HCT116 (cell line): ENCODE measurements around the gene NEDD4L.

Source experiments
- ATF3 ChIP-seq: IDR thresholded peaks from 2 replicates; pipeline ENCODE4 v1.6.1; 2012
- CEBPB ChIP-seq: IDR thresholded peaks from 2 replicates; pipeline ENCODE4 v1.6.1; 2012; ENCODE audit warnings: low read depth
- CTCF ChIP-seq, 3 experiments: fragments of 200-600 bp in 1 of 3; sonication (generic) in 1 of 3; IDR thresholded peaks in 2 of 3; conservative IDR thresholded peaks in 1 of 3; 2 replicates each; pipeline ENCODE4 v1.5.1; 2012 to 2017; ENCODE audit warnings: low read depth in 2 of 3, low read length in 2 of 3, antibody characterized with exemption in 1 of 3, borderline replicate concordance in 1 of 3, control low read depth in 1 of 3, mild to moderate bottlenecking in 1 of 3, mixed read lengths in 1 of 3, mixed run types in 1 of 3, moderate library complexity in 1 of 3; ENCODE audit not compliant: insufficient read depth in 1 of 3
- EZH2 ChIP-seq: fragments of 200-600 bp; sonication (generic); IDR thresholded peaks from 2 replicates; pipeline ENCODE4 v1.6.1; 2017; ENCODE audit warnings: antibody characterized with exemption, mixed run types
- FOSL1 ChIP-seq: IDR thresholded peaks from 2 replicates; pipeline ENCODE4 v1.6.1; 2012; ENCODE audit warnings: low read depth
- MAX ChIP-seq: IDR thresholded peaks from 2 replicates; pipeline ENCODE4 v1.6.1; 2012
- POLR2AphosphoS5 ChIP-seq: IDR thresholded peaks from 2 replicates; pipeline ENCODE4 v1.6.1; 2011; ENCODE audit warnings: mild to moderate bottlenecking, low read depth, low read length, moderate library complexity
- SIN3A ChIP-seq: IDR thresholded peaks from 2 replicates; pipeline ENCODE4 v1.6.1; 2012; ENCODE audit warnings: low read depth
- SP1 ChIP-seq: IDR thresholded peaks from 2 replicates; pipeline ENCODE4 v1.6.1; 2012; ENCODE audit warnings: low read depth
- SRF ChIP-seq: IDR thresholded peaks from 2 replicates; pipeline ENCODE4 v1.6.1; 2012; ENCODE audit warnings: low read depth
- YY1 ChIP-seq: IDR thresholded peaks from 2 replicates; pipeline ENCODE4 v1.6.1; 2011; ENCODE audit warnings: low read length, low read depth, moderate library complexity, mild to moderate bottlenecking; ENCODE audit not compliant: insufficient replicate concordance; ENCODE audit errors: extremely low read depth
- ZFX ChIP-seq: fragments of 450-650 bp; IDR thresholded peaks from 2 replicates; pipeline ENCODE4 v1.6.1; 2017
- ZNF274 ChIP-seq: fragments of 200-500 bp; sonication (Bioruptor generic); IDR thresholded peaks from 2 replicates; pipeline ENCODE4 v1.6.1; 2014; ENCODE audit warnings: mild to moderate bottlenecking, low read depth, low read length, inconsistent platforms

- TF ChIP-seq CTCF (IDR thresholded peaks at IDR 0.05 in 2 of 3, conservative IDR thresholded peaks at IDR 0.05 in 1 of 3; ENCODE audit: borderline replicate concordance in 1 of 3, insufficient read depth in 1 of 3, low read depth in 2 of 3, low read length in 2 of 3): no peak
- TF ChIP-seq CEBPB: no peak
- no peak for TF ChIP-seq ZFX
- no peak for TF ChIP-seq EZH2
- no peak for TF ChIP-seq SIN3A
- no peak for TF ChIP-seq FOSL1
- TF ChIP-seq POLR2AphosphoS5: no peak
- TF ChIP-seq SP1: no peak
- TF ChIP-seq YY1: no peak
- TF ChIP-seq ZNF274: no peak
- no peak for TF ChIP-seq MAX
- no peak for TF ChIP-seq SRF
- no peak for TF ChIP-seq ATF3
These were observed 358.2 kb downstream of the NEDD4L start for GRCh38 chr18:58402247-58402646.
